ENCODE results near the gene ITIH3.
A peak's percentile ranks its signal among the peaks of the same experiment; 100 is the strongest.

DNA sequence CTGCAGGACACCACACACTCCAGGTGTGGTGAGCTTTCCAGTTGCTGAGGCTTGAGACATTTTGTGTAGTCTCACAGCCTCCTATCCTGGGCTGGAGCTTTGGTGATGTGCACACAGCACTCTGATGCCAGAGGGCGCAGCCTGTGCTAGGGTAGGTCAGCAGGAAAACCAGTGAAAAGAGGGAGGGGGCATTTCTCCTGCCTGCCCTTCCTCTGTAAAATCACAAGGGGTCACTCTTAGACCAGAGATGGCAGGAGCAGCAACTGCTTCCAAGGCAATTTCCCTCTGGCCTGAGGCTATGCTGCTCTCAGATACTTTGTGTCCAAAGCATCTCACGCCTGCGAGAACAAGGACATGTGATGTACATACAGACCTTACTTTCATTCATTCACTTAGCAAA lies 56.8 kb downstream of the ITIH3 start:
- TF ChIP-seq CTCF (conservative IDR thresholded peaks at IDR 0.05; ENCODE audit: low read depth, low read length) (peak; percentile 74), RFX5 (IDR thresholded peaks at IDR 0.05; ENCODE audit: low read depth, low read length) (no peak), POLR2A (IDR thresholded peaks at IDR 0.05; ENCODE audit: low read depth, low read length) (no peak), BHLHE40 (IDR thresholded peaks at IDR 0.05; ENCODE audit: low read depth, low read length) (no peak), ELK1 (IDR thresholded peaks at IDR 0.05; ENCODE audit: borderline replicate concordance, low read depth, low read length) (no peak), RAD21 (IDR thresholded peaks at IDR 0.05; ENCODE audit: low read length) (peak; percentile 85), MAZ (IDR thresholded peaks at IDR 0.05; ENCODE audit: borderline replicate concordance, low read depth, low read length) (no peak), MAFK (IDR thresholded peaks at IDR 0.05; ENCODE audit: low read depth, low read length) (no peak), MXI1 (IDR thresholded peaks at IDR 0.05; ENCODE audit: borderline replicate concordance, low read depth, low read length) (no peak)

Data from IMR-90 (cell line).